GM18526 (cell line): ENCODE results near the gene ASB3.

Experiments
- POLR2A ChIP-seq: IDR thresholded peaks from 3 replicates; pipeline ENCODE4 v1.6.1; 2011; ENCODE audit not compliant: insufficient read length; ENCODE audit errors: extremely low read depth

ASB3 gene

DNA sequence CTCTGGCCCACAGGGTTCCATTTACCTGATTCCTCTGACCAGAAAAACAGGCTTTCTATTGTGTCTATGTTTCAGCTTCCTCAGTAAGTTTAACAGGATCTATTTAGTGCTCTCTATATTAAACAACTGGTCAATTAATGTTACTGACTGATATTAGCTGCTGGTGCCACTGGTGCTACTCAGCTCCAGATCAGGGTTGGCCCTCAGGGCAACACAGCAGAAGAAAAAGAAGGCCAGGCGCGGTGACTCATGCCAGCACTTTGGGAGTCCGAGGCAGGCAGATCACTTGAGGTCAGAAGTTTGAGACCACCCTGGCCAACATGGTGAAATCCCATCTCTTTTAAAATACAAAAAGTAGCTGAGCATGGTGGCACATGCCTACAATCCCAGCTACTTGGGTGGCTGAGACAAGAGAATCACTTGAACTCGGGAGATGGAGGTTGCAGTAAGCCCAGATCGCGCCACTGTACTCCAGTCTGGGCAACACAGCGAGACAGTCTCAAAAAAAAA is 75.4 kb downstream of the ASB3 start:
- no peak for TF ChIP-seq POLR2A

DNA sequence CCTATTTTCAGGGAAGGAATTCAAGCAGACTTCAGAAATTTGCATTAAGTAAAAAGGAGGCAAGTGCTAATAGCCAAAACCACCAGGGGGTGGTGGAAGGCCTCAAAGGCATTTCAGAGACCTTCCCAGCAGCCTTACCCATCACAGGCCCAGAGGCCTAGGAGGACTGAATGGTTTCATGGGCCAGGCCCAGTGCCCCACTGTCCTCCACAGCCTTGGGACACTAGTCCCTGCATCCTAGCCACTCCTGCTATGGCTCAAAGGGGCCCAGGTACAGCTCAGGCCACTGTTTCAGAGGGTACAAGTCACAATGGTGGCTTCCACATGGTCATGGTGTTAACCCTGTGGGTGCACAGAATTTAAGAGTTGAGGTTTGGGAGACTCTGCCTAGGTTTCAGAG is 77.8 kb downstream of the ASB3 start:
- no peak for TF ChIP-seq POLR2A

DNA sequence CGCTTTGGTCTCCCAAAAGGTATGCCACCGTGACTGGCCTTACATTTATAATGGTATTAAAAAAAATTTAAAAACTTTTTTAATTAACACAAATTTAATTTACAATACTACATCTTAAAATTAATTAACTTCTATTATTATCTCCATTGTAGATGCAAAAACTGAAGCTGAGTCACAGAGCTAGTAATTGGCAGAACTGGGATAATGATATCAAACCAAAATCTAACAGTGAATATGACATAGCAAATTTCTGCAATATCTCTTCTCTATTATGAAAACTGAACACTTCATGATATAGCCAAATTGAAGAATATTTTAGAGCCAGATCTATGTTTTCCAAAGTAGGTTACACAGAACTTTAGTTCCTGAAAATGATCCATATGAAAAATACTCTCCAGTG is 85.5 kb downstream of the ASB3 start:
- TF ChIP-seq POLR2A: no peak

DNA sequence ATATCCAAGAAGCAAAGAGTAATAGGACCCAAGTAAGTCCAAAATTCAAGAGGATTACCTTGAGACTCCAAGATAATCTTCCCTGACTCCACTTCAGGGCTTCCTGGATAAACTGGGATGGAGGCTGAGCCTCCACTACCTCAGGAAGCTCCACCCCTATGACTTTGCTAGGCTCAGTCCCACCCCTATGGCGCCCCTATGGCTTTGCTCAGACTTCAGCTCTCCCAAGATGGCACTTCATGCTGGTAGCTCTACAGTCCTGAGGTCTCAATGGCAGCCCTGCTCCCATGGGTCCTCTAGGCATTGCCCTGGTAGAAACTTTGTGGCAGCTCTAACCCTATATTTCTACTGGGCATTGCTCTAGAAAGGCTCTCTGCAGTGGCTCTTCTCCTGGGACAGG is 89.1 kb downstream of the ASB3 start:
- TF ChIP-seq POLR2A: no peak

DNA sequence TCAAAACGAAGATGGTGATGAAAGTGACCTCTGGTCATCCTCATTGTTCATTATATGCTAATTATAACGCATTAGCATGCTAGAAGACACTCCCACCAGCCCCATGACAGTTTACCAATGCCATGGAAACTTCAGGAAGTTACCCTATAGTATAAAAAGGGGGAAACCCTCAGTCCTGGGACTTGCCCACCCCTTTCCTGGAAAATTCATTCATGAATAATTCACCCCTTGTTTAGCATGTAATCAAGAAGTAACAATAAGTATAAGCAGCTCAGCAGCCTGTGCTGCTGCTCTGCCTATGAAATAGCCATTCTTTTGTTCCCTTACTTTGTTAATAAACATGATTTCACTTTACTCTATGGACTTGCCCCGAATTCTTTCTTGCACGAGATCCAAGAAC is 89.7 kb downstream of the ASB3 start:
- no peak for TF ChIP-seq POLR2A

DNA sequence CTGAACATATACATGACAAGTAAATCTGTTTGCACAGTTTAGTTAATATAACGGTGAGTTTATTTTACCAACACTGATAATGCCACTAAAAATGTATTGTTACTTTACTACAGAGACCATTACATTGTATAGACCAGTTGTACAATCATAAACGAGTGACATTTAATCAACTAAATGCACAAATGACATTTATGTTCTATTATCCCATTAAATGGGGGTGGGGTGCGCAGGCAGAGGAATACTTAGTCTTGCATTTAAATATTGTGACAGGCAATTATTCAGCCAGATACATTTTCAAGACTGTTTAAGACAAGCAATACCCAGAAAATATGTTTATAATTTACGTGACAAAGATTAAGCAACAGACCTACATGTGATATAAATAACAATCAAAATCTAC is 91.2 kb downstream of the ASB3 start:
- no peak for TF ChIP-seq POLR2A

DNA sequence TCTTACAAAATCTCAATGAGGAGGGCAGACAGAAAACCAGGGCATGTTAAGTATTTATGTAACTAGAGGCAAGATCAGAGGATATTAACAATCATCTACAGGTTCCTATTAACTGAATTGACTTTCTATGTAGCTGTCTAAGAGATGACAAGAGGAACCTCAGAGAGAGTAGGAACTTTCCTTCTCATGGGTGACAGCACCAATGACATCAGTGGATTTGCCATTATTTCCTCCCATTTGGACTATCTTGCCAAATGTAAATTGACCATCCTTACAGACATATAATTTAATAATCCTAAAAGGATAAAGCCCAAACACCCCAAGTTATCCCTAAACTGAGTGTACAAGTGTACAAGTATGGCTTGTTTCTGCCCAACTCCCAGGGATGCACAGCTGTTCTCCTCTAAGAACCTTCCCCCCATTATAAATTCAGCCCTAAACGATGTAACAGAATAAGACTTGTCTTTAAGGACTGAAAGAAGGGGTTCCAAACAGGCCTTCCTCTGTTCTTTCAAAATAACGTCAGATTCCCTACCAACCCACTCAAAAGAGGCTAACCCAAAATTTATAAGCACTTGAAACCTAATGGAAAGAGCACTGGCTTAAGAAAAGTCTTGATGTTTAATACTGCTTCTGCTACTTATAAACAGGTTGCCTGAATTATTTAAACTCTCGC is 92.5 kb downstream of the ASB3 start:
- no peak for TF ChIP-seq POLR2A

DNA sequence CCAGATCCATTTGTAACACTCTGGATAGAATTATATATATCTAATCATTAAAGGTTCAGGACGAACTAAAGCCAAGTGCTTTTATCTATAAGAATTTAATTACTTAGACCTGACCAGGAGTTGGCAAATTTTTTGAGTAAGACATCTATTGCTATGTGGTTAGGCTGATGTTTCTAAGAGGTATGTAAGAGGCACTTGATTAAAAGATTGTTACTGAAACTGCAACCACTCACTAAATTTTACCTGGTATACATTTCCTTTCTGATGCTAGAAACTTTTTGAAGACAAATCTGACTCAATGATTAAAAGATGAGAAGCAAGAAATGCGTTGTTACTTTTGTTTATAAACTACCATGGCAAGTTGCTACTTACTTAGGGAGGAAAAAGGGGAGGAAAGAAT is 95.9 kb downstream of the ASB3 start:
- TF ChIP-seq POLR2A: no peak

DNA sequence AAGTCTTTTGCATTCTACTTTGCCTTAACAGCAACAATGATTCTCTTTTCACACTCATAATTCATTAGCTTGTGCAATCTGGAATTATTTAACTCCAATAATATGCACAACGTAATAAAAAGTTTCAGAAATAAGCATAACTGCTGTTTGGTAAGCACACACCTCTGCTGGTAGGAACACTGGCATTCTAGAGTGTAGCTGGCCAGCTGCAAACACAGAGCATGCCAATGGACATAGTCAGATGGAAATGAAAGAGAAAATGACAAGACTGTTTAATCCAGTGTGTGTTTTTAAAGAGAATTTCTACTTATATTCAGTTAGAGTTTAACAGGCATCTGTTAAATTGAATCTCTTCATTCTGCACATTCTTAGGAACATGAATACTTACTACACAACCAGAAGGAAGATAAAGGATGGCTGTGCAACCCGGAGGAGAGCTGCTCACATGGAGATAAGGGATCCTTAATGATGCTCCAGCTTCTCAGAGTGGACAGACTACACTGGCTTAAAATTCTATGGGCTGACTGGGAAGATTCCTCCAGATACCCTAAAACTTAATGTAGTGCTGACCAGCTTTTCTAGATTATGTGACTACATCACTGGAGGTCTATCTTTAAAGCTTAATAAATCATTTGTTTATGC is 113.8 kb downstream of the ASB3 start:
- TF ChIP-seq POLR2A: no peak

DNA sequence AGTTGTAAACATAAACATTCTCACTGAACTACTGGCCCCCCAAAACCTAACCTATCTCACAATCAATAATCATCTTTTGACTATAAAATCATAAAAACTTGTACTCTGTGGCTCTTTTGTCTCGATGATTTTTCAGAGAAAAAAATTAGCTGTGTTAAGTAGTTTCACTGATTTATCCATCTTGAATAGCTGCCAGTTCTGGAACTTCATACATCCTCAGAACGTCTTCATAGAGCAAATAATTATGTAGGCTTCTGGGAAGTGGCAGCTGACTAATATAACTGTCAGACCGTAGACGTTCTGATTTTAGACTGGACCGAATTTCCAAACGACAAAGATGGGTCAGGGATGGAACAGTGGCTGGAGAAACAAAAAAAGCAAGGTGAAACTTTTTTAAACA is 116.4 kb downstream of the ASB3 start:
- no peak for TF ChIP-seq POLR2A

DNA sequence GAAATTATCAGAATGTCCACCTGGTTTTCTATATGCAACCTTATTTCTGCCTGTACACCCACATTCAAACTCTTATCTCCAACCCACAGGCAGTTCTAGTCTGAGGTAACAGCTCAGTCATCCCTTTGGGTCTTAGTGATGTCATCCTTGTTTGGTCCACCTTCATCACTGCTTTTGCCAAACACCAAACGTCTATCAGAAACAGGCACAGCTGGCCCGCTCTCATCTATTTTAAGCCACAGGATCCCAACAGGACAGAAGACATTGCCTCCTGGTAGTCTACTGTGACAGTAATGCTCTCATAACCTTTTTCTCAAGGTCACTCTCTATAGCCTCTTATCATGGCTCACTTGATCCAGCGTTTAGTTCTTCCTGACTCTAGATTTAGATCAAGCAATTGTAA is 118.1 kb downstream of the ASB3 start:
- no peak for TF ChIP-seq POLR2A

DNA sequence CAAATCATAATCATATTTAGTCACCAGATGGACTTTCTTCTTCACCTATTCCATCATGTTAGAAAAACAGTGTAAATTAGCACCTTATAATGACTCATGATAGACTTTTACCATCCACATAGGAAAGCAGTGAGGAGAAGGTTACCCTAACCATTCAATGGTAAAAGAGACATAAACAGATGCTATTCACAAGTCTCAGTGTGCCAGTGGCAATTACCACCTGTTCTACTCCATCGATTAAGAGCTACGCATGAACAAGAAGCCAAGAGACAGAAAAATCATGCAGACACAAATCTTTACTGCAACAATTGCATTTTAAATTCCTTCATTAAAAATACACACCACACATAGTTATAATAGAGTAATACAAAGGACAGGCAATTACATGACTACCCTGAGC is 125.9 kb downstream of the ASB3 start:
- TF ChIP-seq POLR2A: no peak

DNA sequence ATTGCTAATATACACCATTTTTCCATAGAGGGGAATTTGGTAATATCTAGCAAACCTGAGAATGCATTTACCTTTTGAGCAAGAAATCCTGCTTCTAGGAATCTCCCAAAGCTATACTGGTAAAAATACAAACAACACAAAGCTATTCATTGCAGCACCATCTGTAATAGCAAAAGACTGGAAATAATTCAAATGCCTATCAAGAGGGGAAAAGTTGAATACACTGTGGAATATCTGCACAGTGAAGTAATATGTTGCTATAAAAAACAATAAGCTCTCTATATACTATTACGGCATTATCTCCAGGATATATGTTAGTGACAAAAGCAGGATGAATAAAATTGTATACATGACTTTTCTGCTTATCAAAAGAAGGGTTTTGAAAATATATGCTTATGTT is 131.5 kb downstream of the ASB3 start:
- TF ChIP-seq POLR2A: no peak

DNA sequence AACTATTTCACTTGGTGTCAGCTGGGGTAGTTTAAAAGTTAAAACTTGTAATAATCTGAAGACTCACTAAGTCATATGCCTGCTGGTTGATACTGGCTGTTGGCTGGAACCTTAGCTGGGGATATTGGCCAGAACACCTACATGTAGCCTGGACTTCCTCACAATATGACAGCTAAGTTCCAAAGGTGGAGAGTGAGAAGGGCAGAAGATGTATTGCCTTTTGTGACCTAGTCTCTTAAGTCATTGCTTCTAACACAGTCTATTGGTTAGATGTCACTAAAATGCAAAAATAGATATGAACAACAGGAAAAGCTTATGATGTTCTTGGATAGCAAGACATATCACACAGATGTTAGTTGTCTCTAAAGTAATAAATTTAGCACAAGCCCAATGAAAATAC is 132.4 kb downstream of the ASB3 start:
- TF ChIP-seq POLR2A: no peak

DNA sequence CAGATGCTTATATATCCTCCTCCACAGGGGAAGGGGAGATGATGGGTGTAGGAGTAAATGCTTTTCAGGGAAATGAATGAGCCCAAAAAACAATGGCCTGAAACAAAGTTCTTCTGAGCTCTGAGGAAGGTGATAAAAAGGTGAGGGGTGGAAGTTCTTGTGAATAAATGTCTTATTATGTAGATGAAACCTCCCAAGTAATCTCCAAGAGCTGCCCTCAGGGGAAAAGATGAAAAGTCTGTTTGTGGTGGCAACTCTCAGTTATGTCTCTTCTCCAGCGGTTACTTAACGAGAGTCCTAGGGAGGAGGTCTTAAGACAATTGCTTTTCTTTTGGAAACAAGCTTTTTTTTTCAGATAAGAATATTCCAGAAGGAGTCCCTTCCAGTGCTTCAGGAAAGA is 134.6 kb downstream of the ASB3 start:
- TF ChIP-seq POLR2A: no peak

DNA sequence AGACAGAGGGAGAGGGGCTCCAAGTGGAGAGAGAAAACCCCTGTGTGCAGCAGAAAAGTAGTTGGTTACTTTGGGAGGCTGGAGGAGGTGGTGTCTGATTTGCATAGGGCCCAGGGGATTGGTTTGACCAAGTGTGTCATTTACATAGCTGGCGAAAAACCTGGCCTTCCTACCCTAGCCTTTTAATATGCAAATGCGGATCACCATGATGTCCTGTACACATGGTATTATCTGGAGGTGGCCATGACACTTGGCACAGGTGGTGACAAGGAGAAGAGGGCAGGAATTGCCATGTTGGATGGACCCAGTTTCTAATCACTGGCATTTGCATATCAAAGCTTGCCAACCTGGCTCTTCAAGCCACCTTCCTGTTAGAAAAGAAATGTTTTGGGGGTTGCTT is 140.0 kb downstream of the ASB3 start:
- TF ChIP-seq POLR2A: no peak

DNA sequence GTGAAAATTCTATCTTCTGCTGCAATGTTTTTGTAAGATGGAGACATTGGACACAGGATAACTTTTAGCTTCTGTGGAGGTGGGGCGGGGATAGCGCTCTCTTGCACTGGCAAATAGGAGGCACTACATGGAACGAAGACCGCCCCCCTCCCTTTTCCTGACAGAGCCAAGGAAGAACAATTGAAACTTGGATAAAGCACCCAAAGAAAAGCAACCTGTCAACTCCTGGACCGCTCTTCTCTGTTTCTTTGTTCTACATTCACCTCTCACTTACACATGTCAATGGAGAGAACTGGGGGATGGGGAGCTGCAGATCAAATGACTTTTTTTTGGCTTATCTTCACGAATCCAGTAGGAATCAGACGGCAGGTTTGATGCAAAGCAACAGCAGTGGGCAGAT is 145.5 kb downstream of the ASB3 start:
- no peak for TF ChIP-seq POLR2A
